Retinal pigment epithelial cell (primary cell): ENCODE results near the gene ZNF552.
A peak's percentile ranks its signal among the peaks of the same experiment; 100 is the strongest.
"Not testable (repeated sequence)": the region's sequence is repeated elsewhere in the genome, so short reads cannot be mapped to it uniquely, and the experiment has no call there.

ENCODE experiments used
- DNase-seq: peaks from one replicate; pipeline ENCODE4 v3.0.0-alpha.2; 2010; ENCODE audit warnings: low read depth
- H3K4me3 ChIP-seq: 2 replicates; pipeline ENCODE4 v1.5.1; 2011; ENCODE audit warnings: mild to moderate bottlenecking, low read length, control low read depth, moderate library complexity
- TF ChIP-seq, protein P1 (sequence below): conservative IDR thresholded peaks from 2 replicates; pipeline ENCODE4 v1.5.1; 2011; ENCODE audit warnings: low read depth, low read length, control low read depth, inconsistent platforms

Gene ZNF552

DNA sequence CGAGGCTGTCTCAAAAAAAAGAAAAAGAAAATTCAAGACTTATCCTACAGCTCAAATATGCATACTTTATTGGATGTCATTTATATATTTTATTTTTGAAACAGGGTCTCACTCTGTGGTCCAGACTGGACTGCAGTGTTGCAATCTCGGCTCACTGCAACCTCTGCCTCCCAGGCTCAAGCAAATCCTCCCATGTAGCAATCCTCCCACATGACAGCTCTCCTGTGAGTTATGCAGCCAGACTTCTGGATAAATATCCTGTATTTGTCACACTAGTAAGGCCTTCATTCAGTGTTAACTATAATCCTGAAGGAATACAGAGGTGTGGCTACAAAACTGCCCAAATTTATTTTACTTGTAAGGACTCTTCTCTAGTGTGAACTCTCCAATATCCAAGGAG, 7.2 kb downstream of the ZNF552 start:
- TF ChIP-seq, protein P1, sequence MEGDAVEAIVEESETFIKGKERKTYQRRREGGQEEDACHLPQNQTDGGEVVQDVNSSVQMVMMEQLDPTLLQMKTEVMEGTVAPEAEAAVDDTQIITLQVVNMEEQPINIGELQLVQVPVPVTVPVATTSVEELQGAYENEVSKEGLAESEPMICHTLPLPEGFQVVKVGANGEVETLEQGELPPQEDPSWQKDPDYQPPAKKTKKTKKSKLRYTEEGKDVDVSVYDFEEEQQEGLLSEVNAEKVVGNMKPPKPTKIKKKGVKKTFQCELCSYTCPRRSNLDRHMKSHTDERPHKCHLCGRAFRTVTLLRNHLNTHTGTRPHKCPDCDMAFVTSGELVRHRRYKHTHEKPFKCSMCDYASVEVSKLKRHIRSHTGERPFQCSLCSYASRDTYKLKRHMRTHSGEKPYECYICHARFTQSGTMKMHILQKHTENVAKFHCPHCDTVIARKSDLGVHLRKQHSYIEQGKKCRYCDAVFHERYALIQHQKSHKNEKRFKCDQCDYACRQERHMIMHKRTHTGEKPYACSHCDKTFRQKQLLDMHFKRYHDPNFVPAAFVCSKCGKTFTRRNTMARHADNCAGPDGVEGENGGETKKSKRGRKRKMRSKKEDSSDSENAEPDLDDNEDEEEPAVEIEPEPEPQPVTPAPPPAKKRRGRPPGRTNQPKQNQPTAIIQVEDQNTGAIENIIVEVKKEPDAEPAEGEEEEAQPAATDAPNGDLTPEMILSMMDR = no peak
- DNase-seq = no peak
- no peak overlapping the region for H3K4me3 ChIP-seq

DNA sequence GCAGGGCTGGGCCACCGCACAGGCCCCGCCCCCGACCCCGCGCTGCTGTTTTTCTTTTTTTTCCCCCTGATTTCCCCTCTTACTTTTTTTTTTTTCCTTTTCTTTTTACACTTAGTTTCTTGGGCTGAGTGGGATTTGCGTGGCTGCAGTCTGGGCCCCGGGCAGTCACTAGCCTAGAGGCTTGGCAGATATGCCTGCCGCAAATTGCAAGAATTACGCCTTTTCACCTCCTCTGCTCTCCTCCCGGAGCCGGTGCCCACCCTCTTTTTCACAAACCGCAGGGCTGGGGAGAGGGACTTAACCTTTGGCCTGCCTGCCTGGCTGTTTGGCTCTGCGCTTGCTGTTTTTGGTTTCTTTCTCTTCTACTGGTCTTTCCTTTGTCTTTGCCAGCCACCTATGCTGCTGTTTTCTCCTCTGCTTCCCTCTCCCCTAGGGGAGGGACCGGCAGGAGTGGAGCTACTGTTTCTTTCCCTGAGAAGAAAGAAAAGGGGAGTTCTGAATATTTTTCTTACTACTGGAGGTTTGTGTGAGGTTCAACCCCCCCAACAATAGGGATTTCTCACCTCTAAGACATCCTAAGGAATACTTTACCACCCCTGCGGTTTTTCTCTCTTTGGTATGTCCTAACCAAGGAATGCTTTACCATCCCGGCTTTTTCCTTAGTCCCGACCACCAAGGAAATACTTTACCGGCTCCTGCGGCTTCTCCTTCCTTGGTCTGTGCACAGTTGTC, 11.0 kb downstream of the ZNF552 start:
- TF ChIP-seq, protein P1 = peak; percentile 3
- peak; percentile 59 for DNase-seq
- peak overlapping the region; percentile 64 for H3K4me3 ChIP-seq

DNA sequence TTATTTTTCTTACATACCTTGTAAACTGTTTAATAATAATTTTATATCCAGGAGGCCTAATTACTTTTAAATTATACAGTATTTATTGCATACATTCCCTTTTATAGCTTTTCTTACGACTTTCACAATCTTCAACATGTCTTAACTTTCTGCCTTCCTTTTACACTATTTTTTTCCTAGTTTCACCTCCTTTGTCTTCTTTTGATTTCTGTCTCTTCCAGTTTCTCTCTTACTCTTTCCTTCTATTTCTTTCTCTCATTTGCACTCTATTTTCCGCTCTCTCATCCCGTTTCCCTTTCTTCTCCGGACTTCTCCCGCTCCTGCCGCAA, 11.5 kb downstream of the ZNF552 start:
- H3K4me3 ChIP-seq = peak overlapping the region; percentile 64
- no peak for DNase-seq
- TF ChIP-seq, protein P1 = no peak

DNA sequence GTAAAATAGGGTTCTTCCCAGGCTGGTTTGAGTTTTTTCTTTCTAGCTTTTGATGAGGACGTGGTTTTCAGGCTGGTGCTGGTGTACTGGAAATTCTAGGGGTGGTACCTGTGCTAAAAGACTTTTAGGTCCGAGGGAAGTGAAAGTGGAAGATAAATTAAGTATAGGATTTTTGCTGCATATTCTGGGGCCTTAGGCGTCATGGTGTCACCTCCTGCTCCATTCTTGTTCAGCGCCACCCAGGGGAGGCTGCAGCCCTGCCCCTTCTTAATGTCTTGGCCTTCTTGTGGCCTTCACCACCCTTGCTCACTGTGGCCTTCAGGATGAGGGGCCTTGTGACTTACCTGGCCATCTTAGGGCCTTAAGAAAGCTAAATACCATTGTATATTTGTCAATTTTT, 12.4 kb downstream of the ZNF552 start:
- no peak for DNase-seq
- no peak overlapping the region for H3K4me3 ChIP-seq
- TF ChIP-seq, protein P1 = no peak

DNA sequence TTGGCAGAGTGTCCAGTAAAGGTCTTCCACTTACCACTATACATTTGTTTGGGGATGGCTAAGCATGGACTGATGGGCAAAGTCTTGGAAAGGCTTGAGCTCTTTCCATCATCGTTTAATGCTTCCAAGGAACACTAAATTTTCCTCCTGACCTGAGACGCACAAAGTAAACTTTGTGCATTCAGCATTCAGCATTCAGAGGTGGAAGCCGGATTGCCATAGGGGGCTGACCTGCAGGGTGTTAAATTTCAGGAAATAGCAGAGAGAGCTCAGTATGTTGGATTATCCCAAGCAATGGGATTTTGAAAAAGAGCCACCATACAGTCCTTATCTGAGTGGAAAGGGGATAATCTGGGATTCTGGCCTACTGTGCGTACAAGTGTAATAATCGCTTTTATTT, 14.0 kb downstream of the ZNF552 start:
- DNase-seq = no peak
- TF ChIP-seq, protein P1 = no peak
- no peak overlapping the region for H3K4me3 ChIP-seq

DNA sequence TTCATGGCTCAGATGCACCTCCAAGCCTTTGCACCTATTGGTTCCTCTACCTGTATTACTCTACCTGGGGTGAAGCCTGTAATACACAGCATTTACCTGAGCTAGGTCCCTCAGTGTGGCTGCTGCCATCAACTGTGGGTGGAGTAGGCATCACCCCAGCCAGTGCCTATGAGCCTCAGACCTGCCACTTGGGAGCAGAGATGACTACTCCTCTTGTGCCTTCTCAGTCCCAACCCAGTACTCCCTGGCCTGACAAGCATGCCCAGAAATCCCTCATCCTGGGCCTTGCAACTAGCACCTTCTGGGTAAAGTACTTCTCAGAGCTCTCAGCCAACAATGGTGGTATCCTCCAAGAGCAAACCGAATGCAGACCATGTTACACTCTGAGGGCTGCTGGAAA, 18.1 kb downstream of the ZNF552 start:
- not testable (repeated sequence) for DNase-seq

DNA sequence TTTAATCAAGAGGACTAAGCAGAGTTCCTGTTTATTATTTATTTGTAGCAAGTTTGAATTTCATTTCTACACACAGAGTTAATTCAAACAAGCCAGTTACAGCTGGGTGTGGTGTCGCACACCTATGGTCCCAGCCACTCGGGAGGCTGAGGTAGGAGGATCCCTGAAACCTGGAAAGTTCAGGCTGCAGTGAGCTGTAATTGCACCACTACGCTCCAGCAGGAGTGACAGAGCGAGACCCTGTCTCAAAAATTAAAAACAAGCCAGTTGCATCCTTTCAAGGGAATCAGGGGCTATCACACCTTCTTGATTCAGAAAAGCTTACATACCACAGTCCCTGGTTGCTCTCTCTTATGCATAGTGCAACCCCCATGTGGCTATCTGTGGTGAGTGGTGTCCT, 25.4 kb downstream of the ZNF552 start:
- TF ChIP-seq, protein P1 = no peak
- no peak for DNase-seq
- H3K4me3 ChIP-seq = no peak overlapping the region

More for the DNA sequence above, 18.1 kb downstream of the ZNF552 start:
- H3K4me3 ChIP-seq = not testable (repeated sequence)
